Activated CD4-positive, alpha-beta T cell treated with anti-CD3 and anti-CD28 coated beads for 1 hour (primary cell): ENCODE results near the gene SMARCA2.
"Not testable (repeated sequence)": the region's sequence is repeated elsewhere in the genome, so short reads cannot be mapped to it uniquely, and the experiment has no call there.

Source experiments
- DNase-seq: peaks from one replicate; pipeline ENCODE4 v3.0.0-alpha.2; 2020

The SMARCA2 gene

GRCh38 chr9:2106666-2107065 is 91.5 kb downstream of the SMARCA2 start:
- DNase-seq, result no peak

- DNase-seq, result no peak
Observed at GRCh38 chr9:2107906-2108451, 92.8 kb downstream of the SMARCA2 start.

- DNase-seq, result no peak
Observed at GRCh38 chr9:2109069-2109650, 94.0 kb downstream of the SMARCA2 start.

GRCh38 chr9:2110036-2110435 is 94.9 kb downstream of the SMARCA2 start:
- no peak for DNase-seq

- no peak for DNase-seq
Observed at GRCh38 chr9:2116073-2116472, 100.9 kb downstream of the SMARCA2 start.

- no peak for DNase-seq
Observed at GRCh38 chr9:2117527-2117926, 102.4 kb downstream of the SMARCA2 start.

- DNase-seq, result no peak
Observed at GRCh38 chr9:2119566-2119965, 104.4 kb downstream of the SMARCA2 start.

- DNase-seq, result no peak
Observed at GRCh38 chr9:2120926-2121689, 106.0 kb downstream of the SMARCA2 start.

- no peak for DNase-seq
Observed at GRCh38 chr9:2122299-2122698, 107.2 kb downstream of the SMARCA2 start.

GRCh38 chr9:2125906-2126305 is 110.8 kb downstream of the SMARCA2 start:
- no peak for DNase-seq

GRCh38 chr9:2126331-2126803 is 111.2 kb downstream of the SMARCA2 start:
- DNase-seq, result no peak

- DNase-seq, result no peak
Observed at GRCh38 chr9:2127486-2127885, 112.3 kb downstream of the SMARCA2 start.

- DNase-seq, result no peak
Observed at GRCh38 chr9:2128141-2128540, 113.0 kb downstream of the SMARCA2 start.

- no peak for DNase-seq
Observed at GRCh38 chr9:2128618-2129017, 113.5 kb downstream of the SMARCA2 start.

- no peak for DNase-seq
Observed at GRCh38 chr9:2130941-2131340, 115.8 kb downstream of the SMARCA2 start.

- DNase-seq, result no peak
Observed at GRCh38 chr9:2132484-2133082, 117.4 kb downstream of the SMARCA2 start.

- DNase-seq, result no peak
Observed at GRCh38 chr9:2134391-2134790, 119.2 kb downstream of the SMARCA2 start.

GRCh38 chr9:2138646-2139045 is 123.5 kb downstream of the SMARCA2 start:
- no peak for DNase-seq

- no peak for DNase-seq
Observed at GRCh38 chr9:2140600-2141223, 125.6 kb downstream of the SMARCA2 start.

- no peak for DNase-seq
Observed at GRCh38 chr9:2142212-2142611, 127.1 kb downstream of the SMARCA2 start.

GRCh38 chr9:2144619-2145018 is 129.5 kb downstream of the SMARCA2 start:
- DNase-seq, result no peak

GRCh38 chr9:2145746-2146145 is 130.6 kb downstream of the SMARCA2 start:
- no peak for DNase-seq

- DNase-seq, result not testable (repeated sequence)
Observed at GRCh38 chr9:2146700-2147099, 131.6 kb downstream of the SMARCA2 start.
